HUES6 (cell line): ENCODE data around the gene EIF4E3.
A peak's percentile ranks its signal among the peaks of the same experiment; 100 is the strongest.

Experiments used
- H3K27ac ChIP-seq: 2 replicates; pipeline ENCODE4 v1.7.0; 2013; ENCODE audit warnings: low read depth, mild to moderate bottlenecking, low read length, inconsistent platforms
- H3K27me3 ChIP-seq: 2 replicates; pipeline ENCODE4 v1.6.1; 2013; ENCODE audit warnings: low read length; ENCODE audit not compliant: control insufficient read depth, insufficient read depth
- H3K36me3 ChIP-seq: 2 replicates; pipeline ENCODE4 v1.6.1; 2013; ENCODE audit warnings: low read length; ENCODE audit not compliant: control insufficient read depth, insufficient read depth
- H3K4me1 ChIP-seq: 2 replicates; pipeline ENCODE4 v1.6.1; 2013; ENCODE audit warnings: low read length; ENCODE audit not compliant: control insufficient read depth, insufficient read depth
- H3K4me3 ChIP-seq: 2 replicates; pipeline ENCODE4 v1.5.1; 2013; ENCODE audit warnings: low read depth, low read length
- H3K9ac ChIP-seq: one replicate; pipeline ENCODE4 v1.6.1; 2013; ENCODE audit warnings: mild to moderate bottlenecking, low read length
- H3K9me3 ChIP-seq: 2 replicates; pipeline ENCODE4 v1.6.1; 2013; ENCODE audit warnings: low read depth, low read length; ENCODE audit not compliant: control insufficient read depth, insufficient read depth

EIF4E3 gene

DNA sequence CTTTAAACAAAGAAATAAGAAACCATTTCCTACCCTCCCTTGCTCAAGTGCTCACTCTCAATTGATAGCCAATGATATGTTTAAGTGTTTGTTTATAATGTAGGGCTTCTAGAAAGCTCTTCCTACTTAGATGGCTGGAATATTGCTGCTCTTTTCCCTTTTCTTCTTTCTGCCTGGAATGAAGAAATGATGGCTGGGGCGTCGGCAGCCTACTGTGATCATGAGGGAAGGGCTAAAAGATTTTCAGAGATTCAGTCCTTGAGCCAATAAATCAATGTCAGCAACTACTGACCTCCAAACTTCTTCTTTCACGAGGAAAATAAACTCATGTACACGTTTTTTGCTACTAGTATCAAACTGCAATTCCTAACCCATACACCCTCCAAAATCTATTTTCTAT, 26.4 kb upstream of the EIF4E3 start:
- H3K36me3 ChIP-seq = no peaks in the 10 kb centered on the region
- no peak overlapping the region for H3K4me3 ChIP-seq
- H3K4me1 ChIP-seq = peaks cover 12% of the 10 kb centered on the region
- H3K9me3 ChIP-seq = no peaks in the 10 kb centered on the region
- no peak overlapping the region for H3K9ac ChIP-seq
- peaks cover 44% of the 10 kb centered on the region for H3K27me3 ChIP-seq
- H3K27ac ChIP-seq = no peak overlapping the region

DNA sequence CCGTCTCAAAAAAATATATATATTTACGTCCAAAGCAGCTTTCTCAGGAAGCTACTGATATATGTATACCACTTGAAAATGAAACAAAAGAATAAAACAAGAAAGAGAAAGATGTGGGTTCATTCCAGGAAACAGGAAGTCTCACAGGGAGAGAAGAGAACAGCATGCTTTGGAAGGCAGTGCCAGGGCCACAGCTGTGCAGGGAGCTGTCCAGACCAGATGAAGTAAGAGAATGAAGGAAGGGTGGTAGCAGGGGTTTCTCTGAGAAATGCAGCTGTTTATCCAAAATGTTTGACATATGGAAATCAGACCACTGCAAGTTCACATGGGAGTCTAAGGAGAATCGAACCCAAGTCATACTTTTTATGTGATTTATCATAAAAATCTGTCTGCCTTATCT, 19.5 kb upstream of the EIF4E3 start:
- no peaks in the 10 kb centered on the region for H3K27me3 ChIP-seq
- H3K4me3 ChIP-seq = no peak overlapping the region
- peaks cover 14% of the 10 kb centered on the region for H3K9me3 ChIP-seq
- H3K36me3 ChIP-seq = no peaks in the 10 kb centered on the region
- H3K27ac ChIP-seq = no peak overlapping the region
- no peak overlapping the region for H3K9ac ChIP-seq
- H3K4me1 ChIP-seq = no peaks in the 10 kb centered on the region

DNA sequence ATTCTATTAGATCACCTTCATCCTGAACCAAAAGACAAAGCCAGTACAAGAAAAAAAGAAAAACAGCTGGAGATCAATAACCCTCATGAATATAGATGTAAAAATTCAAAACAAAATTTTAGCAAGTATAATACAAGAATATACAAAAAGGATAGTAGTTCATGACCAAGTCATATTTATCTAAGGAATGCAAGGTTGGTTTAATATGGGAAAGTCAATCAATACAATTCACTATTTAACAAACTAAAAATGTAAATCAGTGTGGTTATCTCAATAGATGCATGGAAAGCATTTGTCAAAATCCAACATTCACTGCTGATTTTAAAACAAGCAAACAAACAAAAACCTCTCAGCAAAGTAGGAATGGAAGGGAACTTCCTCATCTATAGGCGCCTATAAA, 17.4 kb upstream of the EIF4E3 start:
- H3K9ac ChIP-seq = no peak overlapping the region
- no peak overlapping the region for H3K4me3 ChIP-seq
- no peaks in the 10 kb centered on the region for H3K4me1 ChIP-seq
- no peaks in the 10 kb centered on the region for H3K36me3 ChIP-seq
- no peak overlapping the region for H3K27ac ChIP-seq
- H3K9me3 ChIP-seq = peaks cover 14% of the 10 kb centered on the region
- H3K27me3 ChIP-seq = no peaks in the 10 kb centered on the region

DNA sequence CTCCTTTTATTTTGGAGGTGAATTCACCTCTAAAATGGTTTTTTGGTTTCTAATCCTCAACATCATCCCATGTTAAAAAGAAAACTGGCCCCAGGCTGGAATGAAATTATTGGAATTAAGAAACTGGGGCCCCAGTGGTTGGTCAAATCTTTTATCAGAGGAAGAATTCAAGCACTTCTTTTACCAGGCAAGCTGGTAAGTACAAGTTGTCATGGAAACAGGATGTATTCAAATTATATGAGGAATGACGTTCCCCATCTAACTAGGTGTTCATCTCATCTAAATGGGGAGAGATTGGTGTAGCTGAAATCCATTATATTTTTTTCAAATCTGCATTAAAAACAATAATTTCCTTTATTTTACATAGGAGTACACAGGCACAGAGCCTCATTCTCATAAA, 9.7 kb upstream of the EIF4E3 start:
- Histone ChIP-seq H3K4me1 (peaks cover 19% of the 10 kb centered on the region), H3K4me3 (no peak overlapping the region), H3K36me3 (no peaks in the 10 kb centered on the region), H3K9ac (no peak overlapping the region), H3K9me3 (no peaks in the 10 kb centered on the region), H3K27ac (no peak overlapping the region), H3K27me3 (no peaks in the 10 kb centered on the region)

DNA sequence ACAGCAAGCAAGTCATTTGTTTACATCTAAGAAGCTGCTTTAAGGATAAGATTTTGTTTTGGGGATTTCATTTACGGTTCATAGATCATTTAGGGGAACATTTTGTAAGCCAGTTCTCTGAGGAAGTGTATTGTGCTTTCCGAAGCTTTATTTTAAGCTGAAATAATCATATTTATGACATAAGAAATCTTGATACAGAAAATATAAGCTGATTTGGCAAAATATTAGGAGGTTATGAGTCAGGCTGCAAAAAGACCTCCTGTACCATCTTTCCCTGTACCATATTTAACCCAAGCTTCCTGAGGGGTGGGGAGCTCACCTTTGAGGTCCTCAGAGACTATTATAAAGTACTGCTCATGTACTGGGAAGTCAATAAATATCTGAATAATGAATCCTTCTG, 8.1 kb upstream of the EIF4E3 start:
- Histone ChIP-seq H3K27me3 (no peaks in the 10 kb centered on the region), H3K36me3 (no peaks in the 10 kb centered on the region), H3K27ac (no peak overlapping the region), H3K9me3 (no peaks in the 10 kb centered on the region), H3K9ac (no peak overlapping the region), H3K4me3 (no peak overlapping the region), H3K4me1 (peaks cover 29% of the 10 kb centered on the region)

DNA sequence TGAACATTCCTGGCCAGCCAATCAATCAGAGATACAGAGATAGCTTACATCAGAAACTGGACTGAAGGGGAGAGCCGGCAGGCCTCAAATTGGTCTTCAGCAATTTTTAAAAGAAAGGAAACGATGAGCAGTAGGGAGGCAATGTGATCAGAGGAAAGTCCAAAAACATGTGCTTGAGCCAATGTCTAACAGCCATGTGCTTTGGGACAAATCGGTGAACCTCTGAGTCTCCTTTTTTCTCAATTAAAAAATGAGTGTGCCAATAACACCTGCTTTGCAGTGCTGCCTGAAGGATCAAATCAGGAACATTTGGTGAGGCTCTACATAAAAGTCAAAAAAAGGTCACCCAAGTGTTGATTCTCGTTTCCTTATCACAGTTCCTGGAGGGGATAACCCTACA, 7.4 kb upstream of the EIF4E3 start:
- Histone ChIP-seq H3K36me3 (no peaks in the 10 kb centered on the region), H3K27ac (no peak overlapping the region), H3K9me3 (no peaks in the 10 kb centered on the region), H3K27me3 (no peaks in the 10 kb centered on the region), H3K4me3 (no peak overlapping the region), H3K9ac (no peak overlapping the region), H3K4me1 (peaks cover 30% of the 10 kb centered on the region)

DNA sequence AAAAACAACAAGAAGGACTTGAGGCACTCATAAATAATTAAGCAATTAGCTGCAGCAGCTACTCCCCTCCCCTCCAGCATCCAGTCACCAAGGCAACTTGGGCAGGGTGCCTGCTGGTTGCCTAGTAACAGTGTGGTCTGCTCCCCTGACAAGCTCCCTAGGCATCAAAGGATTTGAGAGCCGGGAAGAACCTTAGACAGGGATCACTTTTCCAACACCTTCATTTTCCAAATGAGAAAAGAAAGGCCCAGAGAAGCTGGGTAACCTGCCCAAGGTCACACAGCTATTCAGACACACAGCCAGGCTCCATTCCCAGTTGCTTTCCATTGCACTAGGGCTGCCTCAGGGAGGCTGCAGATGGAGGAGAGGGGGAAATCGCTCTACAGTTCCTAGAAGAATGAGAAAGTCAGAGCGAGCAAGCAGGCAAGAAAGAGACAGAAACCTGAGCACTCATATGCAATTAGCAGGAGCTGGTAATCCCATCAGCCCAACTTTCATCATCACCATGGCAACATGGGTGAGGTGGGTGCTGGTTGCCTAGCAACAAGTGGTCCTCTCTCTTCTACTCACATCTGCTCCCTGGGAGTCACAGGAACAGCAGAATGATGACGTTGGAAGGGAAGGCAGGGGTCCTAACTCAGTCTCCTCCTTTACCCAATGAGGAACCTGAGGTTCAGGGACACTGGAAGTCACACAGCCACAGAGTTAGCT, 3.6 kb upstream of the EIF4E3 start:
- Histone ChIP-seq H3K27ac (no peak overlapping the region), H3K9ac (peak overlapping the region; percentile 34), H3K4me1 (peaks cover 35% of the 10 kb centered on the region), H3K27me3 (peaks cover 22% of the 10 kb centered on the region), H3K4me3 (no peak overlapping the region), H3K36me3 (no peaks in the 10 kb centered on the region), H3K9me3 (no peaks in the 10 kb centered on the region)

DNA sequence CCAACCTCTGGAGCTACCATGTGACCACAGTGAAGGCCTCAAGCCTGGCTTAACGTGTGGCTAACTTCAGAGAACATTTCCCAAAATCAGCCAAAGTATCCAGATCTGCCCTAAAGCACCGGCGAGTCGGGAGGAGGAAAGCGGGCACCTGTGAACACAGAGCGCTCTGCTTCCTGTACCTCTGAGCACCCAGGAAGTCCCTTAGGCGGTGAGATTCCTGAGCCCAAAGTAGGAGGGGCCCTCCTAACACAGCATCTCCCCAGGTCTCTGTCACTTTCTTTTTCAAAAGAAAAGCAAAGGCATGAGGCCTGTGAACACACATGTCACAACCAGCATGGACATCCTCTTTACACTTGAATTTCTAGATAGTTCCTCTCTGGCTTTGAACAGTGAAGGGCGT, 944 bp upstream of the EIF4E3 start:
- Histone ChIP-seq H3K27ac (no peak overlapping the region), H3K9ac (no peak overlapping the region), H3K36me3 (no peaks in the 10 kb centered on the region), H3K9me3 (no peaks in the 10 kb centered on the region), H3K27me3 (peaks cover 38% of the 10 kb centered on the region), H3K4me3 (peak overlapping the region; percentile 59), H3K4me1 (peaks cover 27% of the 10 kb centered on the region)

DNA sequence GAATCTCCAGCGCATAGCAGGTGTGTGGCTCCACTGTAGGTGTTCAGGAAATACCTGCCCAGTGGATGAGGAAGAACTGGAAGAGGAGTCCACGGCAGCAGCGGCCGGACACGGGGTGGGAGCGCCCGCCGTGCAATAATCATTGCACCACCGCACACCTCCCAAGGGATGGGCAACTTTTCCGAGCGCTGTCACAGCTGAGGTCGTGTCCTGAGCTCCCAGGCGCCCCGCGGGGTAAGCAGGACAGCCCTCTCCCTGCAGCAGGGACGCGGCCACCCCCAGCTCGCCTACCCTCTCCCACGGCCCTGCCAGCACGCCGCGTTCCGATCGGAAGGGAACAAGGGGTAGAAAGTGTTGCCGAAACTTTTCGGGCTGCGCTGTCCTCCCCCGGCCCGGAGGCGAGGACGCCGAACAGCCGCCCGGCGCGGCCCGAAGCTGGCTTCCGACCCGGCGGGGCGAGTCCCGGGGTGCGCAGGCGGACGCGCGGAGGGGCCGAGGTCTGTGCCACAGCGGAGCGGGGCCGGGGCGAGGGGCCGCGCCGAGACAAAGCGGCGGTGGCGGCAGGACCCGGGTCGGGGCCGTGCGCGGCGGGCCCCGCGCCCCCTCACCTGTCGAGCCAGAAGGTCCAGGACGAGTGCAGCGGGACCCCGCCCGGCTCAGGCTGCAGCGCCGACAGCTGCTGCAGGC, 475 bp downstream of the EIF4E3 start:
- Histone ChIP-seq H3K4me1 (peaks cover 19% of the 10 kb centered on the region), H3K9ac (peak overlapping the region; percentile 85), H3K4me3 (peak overlapping the region; percentile 96), H3K36me3 (no peaks in the 10 kb centered on the region), H3K27me3 (peaks cover 38% of the 10 kb centered on the region), H3K27ac (no peak overlapping the region), H3K9me3 (no peaks in the 10 kb centered on the region)

DNA sequence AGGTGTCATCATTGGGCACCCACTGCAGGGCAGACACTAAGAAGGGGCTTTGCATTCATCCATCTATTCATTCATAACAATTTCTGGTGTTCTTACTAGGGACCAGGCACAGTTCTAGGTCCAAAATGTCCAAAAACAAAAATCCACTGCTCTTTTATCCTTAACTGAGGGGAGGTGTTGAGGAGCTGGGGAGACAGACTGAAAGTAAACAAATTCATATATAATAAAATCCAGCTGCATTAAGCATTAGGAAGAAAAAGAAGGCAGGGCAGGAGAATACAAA, 1.1 kb downstream of the EIF4E3 start:
- Histone ChIP-seq H3K36me3 (no peaks in the 10 kb centered on the region), H3K27ac (no peak overlapping the region), H3K4me1 (peaks cover 14% of the 10 kb centered on the region), H3K27me3 (peaks cover 38% of the 10 kb centered on the region), H3K9me3 (no peaks in the 10 kb centered on the region), H3K9ac (no peak overlapping the region), H3K4me3 (peak overlapping the region; percentile 96)

DNA sequence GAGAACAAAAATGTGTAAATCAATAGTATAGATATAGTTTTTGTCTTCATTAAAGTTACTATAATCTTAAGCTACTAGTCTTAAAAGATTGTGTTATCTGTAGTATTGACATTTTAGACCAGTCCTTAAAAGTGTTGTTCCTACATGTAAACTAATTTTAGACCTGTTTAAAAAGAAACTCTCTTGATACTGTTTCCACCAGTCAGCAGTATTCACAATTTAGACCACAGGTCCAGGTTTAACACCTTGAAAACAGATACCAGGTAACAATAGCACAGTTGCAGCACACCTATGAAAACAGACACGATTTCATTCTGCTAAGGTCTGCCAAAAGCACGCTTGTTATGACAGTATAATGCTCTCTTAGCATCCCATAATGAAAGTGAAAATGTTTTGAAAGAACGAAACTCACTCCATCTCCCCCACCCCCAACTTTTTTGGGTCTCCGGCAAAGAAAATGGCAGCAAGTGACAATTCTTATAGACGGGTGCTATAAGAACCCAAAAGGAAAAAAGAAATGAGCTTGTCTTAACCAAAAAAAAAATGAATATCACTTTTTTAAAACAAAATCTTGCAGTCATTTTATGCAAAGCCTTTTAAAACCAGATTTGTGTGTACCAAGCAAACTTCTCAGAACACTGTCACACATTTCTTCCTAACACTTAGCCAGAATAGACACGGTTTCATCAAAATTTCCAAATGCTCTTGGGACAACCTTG, 1.6 kb downstream of the EIF4E3 start:
- Histone ChIP-seq H3K4me3 (peak overlapping the region; percentile 96; the same call in 1 of the 2 replicates), H3K27me3 (peaks cover 38% of the 10 kb centered on the region), H3K36me3 (no peaks in the 10 kb centered on the region), H3K9me3 (no peaks in the 10 kb centered on the region), H3K27ac (no peak overlapping the region), H3K9ac (no peak overlapping the region), H3K4me1 (peaks cover 12% of the 10 kb centered on the region)
